Fibroblast of lung (primary cell): ENCODE results near the gene FSD1.

ENCODE experiments used
- CTCF ChIP-seq, 2 donors: IDR thresholded peaks in 1 of 2; conservative IDR thresholded peaks in 1 of 2; 1 replicate in 1 of 2; 2 replicates in 1 of 2; pipeline ENCODE4 v1.5.1; 2011 to 2012; ENCODE audit warnings: low read length in 2 of 2, control low read depth in 1 of 2, inconsistent platforms in 1 of 2, low read depth in 1 of 2, mild to moderate bottlenecking in 1 of 2
- EZH2 ChIP-seq: IDR thresholded peaks from 2 replicates; pipeline ENCODE4 v1.5.1; 2012; ENCODE audit warnings: low read length, control low read depth, mild to moderate bottlenecking; ENCODE audit errors: missing control alignments

GRCh38 chr19:4300589-4300988 is 3.8 kb upstream of the FSD1 start:
- TF ChIP-seq CTCF (conservative IDR thresholded peaks at IDR 0.05 in 1 of 2, IDR thresholded peaks at IDR 0.05 in 1 of 2; ENCODE audit: low read depth in 1 of 2, low read length in 2 of 2), result no peak
- no peak for TF ChIP-seq EZH2
